GM11168 (cell line): Measurements from ENCODE around the gene TMEM62.
"Not testable (repeated sequence)": the region's sequence is repeated elsewhere in the genome, so short reads cannot be mapped to it uniquely, and the experiment has no call there.

Experiments
- in situ Hi-C: fragments of 300-500 bp; cut with MboI; formaldehyde crosslinking; loops from one replicate; pipeline ENCODE4 v1.12.0; 2022; ENCODE audit warnings: low sequenced_read_pairs; ENCODE audit not compliant: unreplicated experiment

Gene TMEM62

DNA sequence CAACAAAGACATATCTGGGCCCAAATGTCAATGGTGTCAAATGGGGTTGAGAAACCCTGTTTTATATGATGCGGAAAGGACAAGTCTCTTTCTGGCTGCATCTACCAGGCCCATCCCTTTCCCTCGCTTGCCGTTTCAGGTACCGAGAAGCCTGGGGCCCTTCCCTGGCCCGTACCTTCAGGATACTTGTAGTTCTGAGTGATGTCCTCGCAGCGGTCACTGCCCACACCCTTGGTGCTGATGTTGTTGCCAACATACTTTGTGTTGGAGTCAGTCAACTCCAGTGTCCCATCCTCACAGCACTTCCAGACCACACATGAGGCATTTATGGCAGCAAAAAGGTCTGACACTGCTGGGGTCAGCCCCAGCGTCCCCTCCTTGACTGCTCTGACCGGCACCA is 73.6 kb downstream of the TMEM62 start:
- in situ Hi-C loops = no loop called here

DNA sequence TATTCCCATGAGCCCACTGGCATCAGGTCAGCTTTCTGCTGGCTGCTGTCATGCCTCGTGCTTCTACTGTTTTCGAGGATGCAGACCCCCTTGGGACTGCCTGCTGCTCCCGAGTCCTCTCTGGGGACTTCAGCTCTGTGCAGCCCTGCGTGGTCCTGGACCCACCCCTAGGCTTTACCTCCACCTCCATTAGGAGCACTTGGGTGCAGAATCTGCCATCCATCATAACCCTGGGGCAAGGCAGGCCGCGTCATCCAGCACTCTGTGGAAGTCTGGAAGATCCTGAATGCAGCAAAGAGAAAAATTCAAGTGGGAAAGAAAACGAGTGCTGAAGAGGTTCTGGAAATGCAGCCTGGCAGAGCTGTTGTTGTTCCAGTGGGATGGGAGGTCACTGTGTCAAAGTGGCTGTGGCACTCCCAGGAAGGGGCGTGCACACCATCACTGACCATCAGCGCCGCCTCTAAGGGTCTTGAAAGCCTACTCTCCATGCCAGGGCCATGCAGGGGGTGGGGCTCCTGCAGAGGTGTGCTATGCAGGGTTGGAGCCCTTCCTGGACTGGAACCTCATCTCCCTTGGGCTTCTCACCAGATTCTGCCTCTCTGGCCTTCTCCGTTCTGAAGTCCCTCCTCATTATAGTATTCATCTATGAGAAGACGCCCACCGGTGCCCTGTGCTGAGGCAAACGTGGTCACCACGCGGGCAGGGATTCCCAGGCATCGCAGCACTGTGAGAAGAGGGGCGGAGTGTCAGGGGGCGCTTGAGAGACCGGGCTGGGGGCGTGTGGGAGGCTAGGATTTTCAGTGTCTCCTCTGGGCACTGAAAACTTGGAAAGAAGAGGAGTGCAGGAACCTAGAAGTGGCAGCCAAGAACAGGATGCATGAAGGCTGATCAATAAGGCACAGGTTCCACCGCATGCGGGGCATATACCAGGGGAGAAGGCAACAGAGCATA is 74.9 kb downstream of the TMEM62 start:
- in situ Hi-C loops = no loop called here

DNA sequence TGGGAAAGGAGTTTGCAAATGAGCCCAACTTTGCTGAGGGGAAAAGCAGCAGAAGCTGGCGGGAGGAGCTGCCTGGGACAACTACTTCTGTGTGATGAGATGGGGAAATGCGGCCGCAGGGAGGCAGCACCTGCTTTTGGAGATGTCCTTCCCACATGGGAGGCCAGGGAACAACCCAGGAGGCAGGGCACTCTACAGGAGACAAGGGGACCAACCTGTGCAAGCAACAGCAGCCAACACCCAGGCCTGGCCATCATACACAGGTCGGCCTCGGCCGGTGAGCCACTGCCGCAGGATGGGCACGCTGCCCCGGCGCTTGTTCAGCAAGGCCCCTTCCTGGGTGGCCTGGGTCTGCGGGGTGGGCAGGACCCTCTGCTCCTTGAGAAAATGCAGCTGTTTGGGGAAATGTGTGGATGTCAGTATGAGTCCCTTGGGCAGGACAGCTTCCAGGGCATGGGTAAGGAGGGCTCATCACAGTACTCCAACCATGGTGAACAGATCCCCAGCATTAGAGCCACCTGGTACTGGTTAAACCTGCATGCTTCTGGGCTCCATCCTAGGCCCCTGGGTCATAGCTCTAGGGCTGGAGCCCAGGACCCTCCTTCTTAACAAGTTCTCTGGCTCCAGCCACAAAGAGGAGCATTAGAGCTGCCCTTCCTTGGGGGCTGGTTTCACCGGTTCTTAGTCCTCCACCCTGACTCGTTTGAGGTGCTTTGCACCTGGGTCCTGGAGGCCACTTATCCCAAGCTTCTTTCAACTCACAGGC is 75.9 kb downstream of the TMEM62 start:
- in situ Hi-C loops = no loop called here

DNA sequence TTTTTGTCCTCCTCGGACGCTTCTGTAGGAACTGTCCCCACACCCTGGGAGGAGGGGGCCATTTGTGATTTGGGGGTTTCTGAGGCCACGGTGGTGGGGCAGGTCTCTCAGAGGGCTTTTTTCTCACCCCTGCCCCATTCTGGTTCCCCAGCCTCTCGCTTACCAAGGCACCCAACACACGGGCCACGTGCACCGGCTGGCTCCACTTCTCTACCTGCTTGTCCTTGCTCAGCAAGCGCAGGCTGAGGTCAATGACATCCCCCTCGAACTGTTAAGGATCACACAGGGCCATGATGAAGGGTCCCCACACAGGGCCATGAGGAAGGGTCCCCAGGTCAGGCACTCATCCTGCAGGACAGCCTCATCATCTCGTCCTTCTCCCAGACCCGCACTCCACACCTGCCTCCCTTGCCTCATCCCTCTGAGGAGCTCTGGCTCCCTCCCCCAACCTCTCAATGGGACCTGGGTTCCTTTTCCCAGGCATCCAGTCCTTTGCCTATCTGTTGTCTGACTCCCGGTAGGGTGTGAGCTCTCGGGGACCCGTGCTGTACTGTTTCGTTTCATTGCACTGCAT is 76.9 kb downstream of the TMEM62 start:
- in situ Hi-C loops = no loop called here

DNA sequence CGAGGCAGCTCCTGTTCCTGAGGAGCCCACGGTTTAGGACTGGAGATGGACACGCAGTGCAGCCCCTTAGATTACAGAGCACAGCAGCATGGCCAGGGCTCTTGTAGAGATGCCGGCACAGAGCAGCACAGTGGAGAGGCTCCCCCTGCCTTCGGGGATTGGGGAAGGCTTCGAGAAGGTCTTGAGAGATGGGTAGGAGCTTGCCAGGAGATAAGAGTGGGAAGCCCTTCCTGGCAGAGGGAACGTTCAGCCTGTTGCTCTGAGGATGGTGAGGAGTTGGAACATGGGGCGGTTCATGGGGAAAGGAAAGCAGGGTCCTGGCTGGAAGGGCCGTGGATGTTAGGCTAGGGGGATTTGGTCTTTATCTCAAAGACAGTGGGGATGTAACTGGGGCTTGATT is 77.4 kb downstream of the TMEM62 start:
- in situ Hi-C loops = no loop called here

DNA sequence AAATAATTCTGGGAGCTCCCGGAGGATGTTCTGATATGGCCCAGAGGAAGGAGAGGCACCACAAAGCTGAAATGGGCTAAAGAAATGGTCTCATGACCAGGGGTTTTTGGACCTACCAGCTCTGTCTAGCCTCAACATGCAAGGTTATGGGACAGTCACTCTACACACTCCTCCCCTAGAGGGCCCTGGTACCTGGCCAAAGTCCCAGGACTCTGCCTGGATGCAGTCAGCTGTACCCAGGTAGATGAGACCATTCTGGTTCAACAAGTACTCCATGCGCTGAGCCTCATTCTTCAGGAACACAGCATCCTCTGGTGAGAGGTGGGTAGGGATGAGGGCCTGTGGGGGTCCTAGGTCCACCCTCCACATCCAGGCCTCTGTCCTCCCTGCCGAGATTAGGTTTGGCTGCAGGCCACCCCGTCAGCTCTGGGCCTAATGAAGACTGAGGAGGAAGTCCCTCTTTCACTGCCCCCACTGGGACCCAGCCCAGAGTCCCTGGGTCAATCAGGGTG is 77.9 kb downstream of the TMEM62 start:
- in situ Hi-C loops = no loop called here

DNA sequence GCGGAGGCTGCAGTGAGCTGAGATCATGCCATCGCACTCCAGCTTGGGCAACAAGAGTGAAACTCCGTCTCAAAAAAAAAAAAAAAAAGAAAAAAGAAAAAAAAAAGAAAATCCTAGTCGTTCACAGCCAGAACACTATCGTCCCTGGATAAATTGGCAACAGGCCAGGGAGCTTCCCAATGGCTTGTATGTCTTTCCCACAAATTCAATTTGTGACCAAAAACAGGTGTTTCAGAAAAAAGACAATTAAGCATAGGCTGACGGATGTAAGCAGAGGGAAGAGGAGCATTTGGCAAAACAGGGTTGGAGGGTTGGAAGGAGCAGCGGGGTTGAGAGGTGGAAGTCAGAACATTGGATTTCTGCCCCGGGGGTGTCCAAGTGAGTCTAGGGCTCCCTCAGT is 78.9 kb downstream of the TMEM62 start:
- in situ Hi-C loops = no loop called here

DNA sequence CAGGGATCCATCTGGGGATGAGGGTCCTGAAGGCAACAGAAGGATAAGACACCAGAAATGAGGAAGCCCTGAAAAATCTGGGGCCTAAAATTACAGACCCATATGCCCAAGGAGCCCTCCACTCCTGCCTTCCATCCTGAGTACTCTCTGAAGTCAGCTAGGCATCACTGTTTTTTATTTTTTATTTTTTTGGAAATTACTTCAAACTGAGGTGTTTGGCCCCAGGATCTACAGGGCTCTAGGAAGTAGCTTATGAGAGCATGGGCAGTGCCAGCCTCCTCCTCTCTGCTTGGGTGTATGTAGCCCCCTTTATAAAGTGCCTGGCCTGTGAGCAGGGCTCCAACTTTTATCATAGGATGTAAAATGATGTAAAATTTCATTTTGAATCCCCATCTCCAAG is 79.6 kb downstream of the TMEM62 start:
- in situ Hi-C loops = no loop called here

DNA sequence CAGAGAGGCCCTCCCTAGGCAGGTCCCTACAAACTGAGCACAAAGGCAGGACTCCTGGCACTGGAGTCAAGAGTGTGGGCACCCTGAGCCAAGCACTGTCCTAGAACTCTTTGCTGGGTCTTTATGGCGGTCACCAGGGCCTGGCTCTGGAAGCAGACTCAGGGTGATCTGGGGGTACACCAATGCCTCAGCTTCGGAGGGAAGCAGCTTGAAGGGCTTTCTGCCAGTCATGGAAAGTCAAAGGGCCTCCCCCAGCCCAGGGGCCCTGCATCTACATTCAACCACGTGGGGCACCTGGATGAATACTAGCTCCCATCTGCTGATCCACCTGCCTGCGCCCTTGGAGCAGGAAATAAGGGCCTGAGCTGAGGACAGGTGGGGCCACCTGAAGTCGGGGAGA is 80.1 kb downstream of the TMEM62 start:
- in situ Hi-C loops = no loop called here

DNA sequence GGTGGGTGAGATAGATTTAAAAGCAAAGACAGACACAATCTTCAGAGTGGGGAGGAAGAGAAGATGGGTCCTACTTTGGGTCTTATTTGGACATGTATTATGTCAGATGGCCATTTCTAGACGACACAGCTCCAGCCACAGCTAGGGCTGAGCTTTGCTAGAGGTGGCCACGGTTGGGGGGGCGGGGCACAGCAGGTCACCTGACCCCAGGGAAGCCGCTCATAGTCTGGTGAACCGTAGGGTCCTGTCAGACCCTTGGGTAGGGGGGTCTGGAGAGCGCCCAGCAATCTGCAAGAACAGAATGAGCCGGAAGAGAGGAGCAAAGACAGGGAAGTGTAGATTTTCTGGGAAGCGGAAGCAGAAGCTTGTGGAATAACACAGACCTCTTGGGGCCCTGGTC is 80.8 kb downstream of the TMEM62 start:
- in situ Hi-C loops = no loop called here

DNA sequence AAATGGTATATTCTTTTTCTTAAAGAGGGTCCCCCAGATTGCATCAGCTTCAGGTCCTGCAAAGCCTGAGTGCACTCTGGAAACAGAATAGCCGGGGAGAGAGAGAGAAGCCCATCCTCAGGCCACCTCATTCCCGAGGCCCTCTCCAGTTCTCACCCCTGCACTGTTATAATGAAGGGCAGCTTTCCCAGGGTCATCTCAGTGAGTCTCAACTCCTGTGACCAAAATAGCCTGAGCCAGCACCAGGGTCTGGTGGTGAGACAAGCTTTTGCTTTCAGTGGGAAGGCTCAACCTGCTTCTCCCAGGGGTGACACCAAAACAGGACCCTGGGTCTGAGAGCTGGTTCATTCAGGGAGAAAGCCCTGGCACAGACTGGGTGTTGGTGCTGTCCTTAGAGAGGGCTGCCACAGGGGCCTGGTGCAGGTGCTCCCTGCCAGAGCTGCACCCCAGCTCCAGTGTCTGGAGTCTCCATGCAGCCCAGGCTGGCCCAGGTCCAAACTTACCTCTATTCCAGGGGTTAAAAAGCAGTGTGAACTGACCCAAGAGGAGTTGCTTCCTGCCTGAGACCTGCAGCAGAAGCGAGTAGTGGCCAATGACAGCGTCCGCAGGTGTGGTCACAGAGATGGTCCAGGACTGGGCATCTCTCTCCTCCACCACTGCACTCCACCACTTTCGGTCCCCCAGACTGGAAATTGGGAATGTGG is 81.4 kb downstream of the TMEM62 start:
- in situ Hi-C loops = no loop called here

DNA sequence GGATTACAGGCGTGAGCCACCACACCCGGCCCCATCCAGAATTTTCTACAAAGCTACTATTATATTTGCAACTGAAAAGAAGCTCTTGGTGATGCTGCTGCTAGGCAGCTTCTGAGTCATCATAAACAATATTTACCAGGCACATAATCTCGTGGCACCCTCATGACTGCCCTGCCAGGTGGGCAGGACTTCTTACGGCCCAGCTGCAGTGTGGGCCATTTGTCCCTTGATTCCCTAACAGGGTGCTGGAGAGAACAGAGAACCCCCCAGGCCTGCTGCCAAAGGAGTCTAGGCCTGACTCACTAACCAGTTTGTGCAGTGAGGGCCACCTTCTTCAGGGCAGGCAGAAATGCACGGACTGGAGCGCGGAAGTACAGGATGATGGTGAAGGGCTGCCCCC is 82.6 kb downstream of the TMEM62 start:
- in situ Hi-C loops = no loop called here

DNA sequence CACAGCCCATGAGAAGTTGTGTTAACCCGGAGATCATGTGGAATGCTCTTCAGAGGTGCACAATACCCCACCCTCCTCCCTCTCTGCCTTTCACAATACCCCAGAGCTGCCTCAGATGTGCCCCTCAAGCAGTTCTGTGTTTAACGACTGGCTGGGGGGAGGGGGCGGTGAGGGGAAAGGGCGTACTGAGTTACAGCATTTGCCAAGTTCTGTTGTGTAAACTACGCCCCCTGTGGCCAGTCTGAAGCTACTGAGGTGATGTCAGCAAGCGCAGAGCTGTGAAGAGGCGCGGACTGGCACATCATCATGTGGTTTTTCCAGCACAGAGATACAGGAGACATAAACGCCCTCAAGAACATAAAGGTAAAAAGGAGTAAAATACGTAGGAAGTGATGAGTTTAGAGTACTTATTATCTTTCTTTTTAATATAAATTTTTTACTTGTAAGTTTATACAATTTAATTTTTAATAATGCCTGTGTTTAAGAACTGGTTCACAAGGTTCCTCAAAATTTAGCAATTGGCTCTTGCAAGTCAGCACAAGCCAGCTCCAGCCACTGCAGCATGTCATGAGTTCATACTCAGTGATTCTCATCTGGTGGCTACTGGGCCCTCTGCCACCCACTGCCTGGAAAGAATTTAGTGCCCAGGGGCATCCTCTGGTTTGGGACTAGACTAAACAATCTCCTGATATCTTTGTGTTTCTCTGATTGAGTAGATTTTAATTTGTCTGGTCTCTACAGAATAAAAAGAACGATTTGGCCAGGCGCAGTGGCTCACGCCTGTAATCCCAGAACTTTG is 85.7 kb downstream of the TMEM62 start:
- in situ Hi-C loops = no loop called here

DNA sequence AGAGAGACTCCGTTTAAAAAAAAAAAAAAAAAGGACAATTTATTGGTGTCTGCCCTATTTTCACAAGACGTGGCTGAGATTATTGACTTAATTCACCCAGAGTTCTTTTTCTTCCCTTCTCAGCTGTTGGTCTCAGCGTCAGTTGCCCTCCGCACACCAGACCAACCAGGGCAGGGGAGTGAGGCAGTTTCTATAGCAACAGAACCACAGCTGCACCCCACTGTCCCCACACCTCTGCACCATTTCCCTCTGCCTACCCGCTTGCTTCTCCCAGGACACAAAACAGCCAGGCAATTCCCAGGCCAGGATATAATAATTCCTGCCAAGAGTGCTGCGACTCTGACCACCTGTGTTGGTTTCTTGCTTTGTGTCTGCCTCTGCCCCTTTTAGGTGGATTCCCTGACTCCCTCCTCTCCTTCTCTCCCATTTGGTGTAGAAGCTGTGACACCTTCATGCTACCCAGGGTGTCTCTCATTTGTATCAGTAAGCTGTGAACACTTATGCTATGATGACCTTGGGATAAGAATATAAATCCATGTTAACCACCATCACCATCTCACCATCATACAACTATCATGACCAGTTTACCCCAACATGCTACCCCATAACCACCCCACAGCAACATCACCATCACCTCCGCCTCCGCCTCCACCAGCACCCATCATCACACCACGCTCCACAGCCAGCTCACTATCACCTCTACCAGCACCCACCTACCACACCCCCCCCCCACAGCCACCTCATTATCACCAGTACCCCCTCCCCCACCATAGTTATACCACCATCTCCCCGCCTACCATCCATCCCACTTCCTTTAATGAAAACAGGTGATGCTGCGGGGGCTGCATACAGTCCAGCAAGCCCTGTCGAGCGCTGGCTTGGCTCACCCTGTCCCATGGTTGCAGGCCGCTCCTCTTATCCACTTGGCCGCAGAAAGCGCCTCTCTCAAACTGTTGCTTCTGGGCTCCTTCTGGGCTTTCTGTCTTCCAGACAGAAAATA is 86.8 kb downstream of the TMEM62 start:
- in situ Hi-C loops = no loop called here

DNA sequence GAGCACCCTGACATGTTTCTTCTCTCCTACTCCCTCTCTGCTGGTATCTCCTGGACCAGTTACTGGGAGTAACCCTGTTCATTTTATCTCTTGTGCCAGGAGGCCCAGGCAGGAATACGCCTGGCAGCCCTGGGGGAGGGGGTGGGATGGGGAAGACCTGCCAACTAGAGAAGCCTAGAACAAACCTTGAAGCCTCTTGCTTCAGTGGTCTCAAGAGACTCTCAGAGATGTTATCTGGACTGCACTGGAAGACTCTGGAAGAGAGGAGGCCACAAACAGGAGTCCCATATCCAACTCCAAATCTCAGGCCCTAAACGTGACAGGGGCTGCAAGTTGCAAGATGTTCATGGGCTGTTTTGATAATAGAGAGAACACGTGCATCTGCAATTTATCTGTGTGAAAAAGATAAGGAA is 87.6 kb downstream of the TMEM62 start, which contains the start of gene EPB42:
EPB42 (minus strand) TSS at position 28 of the 413 bp plus-strand sequence. CDS start 193 bp downstream, outside the sequence.
- in situ Hi-C loops = no loop called here

DNA sequence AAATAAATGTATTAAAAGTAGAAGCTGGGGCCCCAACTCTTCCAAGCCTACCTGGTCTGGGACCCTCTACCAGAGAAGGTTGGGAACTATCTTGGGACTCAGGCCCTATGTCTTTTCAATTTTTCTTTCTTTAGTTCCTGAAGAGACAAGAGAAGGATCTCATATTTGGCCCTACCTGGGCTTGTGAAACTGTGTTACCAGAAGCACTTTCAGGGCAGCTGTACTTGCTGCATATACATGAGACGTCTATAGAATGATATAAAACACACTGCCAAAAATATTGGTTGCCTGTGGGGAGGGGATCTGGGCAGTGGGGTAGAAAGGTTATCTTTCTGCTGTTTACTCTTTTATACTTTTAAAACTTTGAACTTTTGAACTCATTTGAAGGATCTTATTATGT is 88.0 kb downstream of the TMEM62 start:
- in situ Hi-C loops = no loop called here

DNA sequence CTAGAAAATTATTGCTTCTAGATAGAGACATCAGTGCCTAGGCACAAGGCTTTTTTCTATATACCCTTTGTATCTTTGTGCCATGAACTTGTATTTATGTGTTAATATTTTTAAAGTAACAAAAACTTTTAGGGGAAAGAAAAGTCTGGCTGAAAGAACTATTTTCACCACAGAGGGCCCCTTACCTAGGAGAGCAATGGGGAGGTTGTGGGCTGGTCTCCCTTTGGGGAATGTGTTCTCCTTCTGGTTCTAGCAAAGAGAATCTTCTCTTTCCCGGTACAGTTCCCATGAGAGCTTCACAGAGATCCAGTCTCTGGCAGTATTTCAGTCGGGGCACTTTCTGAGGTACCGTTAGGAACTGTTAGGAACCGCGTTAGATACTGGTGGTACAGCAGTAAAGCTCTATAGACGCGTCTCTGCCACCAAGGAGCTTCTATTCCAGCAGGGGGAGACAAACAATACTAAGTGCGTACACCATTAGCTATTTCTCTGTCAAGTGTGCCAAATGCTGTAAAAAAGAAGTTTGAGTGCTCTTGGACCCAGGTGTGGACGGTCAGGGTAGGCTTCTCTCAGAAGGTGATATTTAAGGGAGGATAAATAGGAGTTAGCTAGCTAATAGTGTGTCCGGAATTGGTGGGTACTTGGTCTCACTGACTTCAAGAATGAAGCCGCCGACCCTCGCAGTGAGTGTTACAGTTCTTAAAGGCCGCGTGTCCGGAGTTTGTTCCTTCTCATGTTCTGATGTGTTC is 92.0 kb downstream of the TMEM62 start:
- in situ Hi-C loops = no loop called here

DNA sequence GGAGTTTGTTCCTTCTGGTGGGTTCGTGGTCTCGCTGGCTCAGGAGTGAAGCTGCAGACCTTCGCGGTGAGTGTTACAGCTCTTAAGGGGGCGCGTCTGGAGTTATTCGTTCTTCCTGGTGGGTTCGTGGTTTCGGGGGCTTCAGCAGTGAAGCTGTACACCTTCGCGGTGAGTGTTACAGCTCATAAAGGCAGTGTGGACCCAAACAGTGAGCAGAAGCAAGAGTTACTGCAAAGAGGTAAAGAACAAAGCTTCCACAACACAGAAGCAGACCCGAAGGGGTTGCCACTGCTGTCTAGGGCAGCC is 92.5 kb downstream of the TMEM62 start:
- in situ Hi-C loops = not testable (repeated sequence)
